IPS-18c (cell line): ENCODE results near the gene OR2AE1.
"Not testable (repeated sequence)": the region's sequence is repeated elsewhere in the genome, so short reads cannot be mapped to it uniquely, and the experiment has no call there.

Experiments
- H3K4me3 ChIP-seq: 2 replicates; pipeline ENCODE4 v1.7.0; 2013; ENCODE audit warnings: low read depth, mild to moderate bottlenecking, low read length, moderate library complexity; ENCODE audit not compliant: insufficient read depth
- H3K9me3 ChIP-seq: one replicate; pipeline ENCODE4 v1.6.1; 2013; ENCODE audit warnings: mild to moderate bottlenecking, low read length, moderate library complexity; ENCODE audit not compliant: control insufficient read depth, insufficient read depth

Gene OR2AE1

DNA sequence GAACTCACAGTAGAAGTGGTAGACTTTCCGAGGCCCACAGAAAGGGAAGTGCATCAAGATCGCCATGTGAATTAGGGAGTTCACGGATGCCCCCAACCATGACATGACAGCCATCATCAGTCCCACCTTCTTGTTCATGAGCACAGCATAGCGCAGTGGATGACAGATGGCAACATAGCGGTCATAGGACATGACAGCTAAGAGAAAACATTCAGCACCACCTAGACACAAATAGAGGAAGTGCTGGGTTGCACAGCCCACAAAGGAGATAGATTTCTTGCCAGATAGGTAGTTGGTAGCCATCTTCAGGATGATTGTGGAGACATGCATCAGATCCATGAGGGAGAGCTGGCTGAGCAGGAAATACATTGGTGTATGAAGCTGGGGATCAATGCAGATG is 342 bp downstream of the OR2AE1 start:
- Histone ChIP-seq H3K4me3 (no peak overlapping the region), H3K9me3 (no peaks in the 10 kb centered on the region)

DNA sequence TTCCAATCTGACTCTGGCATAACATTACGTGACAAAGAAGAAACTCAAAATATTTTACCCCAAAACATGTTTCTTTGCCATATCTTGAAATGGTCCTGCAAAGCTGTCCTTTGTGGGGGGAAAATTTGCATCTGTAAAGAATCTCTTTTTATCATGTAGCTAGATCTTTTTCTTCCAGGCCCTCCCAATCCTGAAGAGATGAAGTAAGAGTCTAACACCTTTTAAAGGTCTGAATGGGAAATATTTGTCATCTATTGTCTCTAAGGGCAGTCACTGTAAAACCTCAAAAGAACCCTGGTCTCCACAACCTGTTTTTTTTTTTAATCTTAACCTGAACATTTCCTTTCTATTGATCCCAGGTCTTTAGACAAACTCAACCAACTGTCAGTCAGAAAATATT is 8.6 kb downstream of the OR2AE1 start:
- no peaks in the 10 kb centered on the region for H3K9me3 ChIP-seq
- no peak overlapping the region for H3K4me3 ChIP-seq

GRCh38 chr7:99867477-99867876 is 9.4 kb downstream of the OR2AE1 start:
- H3K4me3 ChIP-seq, H3K9me3 ChIP-seq: not testable (repeated sequence)

DNA sequence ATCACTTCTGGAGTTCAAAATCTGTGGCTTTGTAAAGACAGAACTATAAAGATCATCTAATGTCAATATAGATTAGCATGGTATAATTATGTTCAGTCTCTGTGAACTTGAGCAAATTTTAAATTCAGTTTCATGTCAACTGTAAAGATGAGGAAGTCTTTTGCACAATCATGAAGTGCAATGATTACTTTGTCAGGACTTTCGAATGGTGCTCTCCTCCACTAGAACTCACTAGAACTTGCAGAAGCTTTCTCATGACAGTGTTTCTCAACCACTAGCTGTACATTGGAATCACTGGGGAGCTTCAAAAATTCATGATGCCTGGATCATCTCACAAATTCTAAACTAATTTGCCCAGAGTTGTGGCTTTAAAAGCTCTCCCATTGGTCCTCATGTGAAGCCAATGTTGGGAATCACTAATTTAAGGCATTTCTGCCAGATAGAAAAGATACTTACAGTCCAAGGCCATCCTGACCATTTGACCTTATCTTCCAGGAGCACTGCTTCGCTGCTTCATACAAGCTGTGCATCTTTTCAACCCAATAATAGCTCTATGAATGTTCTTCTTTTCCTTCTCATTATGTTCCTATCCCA is 12.9 kb downstream of the OR2AE1 start:
- Histone ChIP-seq H3K4me3 (no peak overlapping the region), H3K9me3 (no peaks in the 10 kb centered on the region)

GRCh38 chr7:99860281-99861127 is 16.3 kb downstream of the OR2AE1 start:
- H3K4me3 ChIP-seq, result no peak overlapping the region
- no peaks in the 10 kb centered on the region for H3K9me3 ChIP-seq

DNA sequence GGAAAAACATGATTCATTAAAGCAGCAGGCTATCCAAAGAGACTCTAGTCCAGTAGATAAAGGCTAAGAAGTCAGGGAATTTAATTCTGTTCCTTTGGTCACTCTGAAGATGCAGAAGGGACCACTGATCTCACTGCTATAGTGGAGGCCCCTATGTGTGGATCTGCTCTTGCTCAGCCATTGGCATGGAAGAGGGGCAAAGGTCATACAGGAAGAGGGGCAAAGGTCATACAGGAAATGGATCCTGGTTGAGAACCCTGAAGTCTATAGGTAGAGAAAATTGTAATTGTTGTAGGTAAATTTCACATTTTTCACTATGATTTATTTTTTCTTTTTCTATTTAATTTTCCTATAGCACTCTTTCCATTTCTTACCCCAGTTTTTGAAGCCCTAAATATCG is 21.6 kb downstream of the OR2AE1 start:
- no peaks in the 10 kb centered on the region for H3K9me3 ChIP-seq

DNA sequence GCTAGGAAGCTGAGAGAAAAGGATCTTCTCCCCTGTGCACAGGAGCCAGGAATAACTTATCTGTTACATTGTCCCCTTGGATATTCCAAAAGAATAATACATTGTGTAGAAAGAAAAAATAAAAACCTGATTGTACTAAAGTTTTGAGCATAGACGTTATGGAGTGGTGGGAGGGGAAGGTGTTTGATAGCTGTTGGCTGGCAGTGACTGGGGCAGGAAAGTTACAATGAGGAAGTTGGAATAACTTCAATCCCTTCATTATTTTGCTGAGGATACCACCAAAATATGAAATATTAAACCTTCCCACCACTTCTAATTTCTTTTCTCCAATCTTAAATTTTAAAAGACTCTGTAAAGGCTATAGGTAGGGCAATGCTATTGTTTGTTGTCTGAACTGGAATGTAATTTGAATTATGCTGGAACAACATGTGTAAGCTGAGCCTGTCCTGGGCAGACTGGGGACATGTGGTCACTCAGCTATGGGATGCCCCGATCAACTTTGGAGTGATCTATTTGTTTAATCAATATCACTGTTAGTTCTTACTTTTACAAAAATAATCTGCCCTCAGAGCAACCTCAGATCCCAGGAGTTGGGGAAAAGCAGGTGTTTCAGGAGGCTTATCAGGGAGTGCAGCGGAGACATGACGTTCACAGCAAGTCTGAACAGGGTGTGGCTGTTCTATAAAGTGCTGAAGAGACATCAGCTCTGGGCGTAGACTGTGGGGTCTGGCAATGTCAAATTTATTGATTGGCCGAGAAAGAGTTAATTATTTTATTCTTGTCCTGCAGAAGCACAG is 28.2 kb downstream of the OR2AE1 start:
- no peak overlapping the region for H3K4me3 ChIP-seq
- no peaks in the 10 kb centered on the region for H3K9me3 ChIP-seq

More for the DNA sequence above, 21.6 kb downstream of the OR2AE1 start:
- H3K4me3 ChIP-seq, result no peak overlapping the region

DNA sequence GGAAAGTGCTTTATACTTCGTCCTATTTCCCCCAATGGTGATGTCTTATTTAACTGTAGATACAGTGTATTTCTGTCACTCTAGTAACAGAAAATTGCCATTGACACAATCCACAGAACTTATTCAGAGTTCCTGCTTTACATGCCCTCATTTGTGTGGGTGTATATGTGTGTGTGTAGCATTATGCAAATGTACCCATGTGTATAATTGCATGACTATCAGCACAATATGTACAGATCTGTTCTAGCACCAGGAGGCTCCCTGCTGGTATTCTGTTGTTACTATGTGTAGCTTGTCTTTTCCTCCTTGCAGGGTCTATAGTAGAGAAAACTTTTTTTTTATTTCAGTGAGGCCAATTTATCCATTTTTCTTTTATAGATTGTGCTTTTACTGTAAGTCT is 32.5 kb downstream of the OR2AE1 start:
- no peak overlapping the region for H3K4me3 ChIP-seq
- H3K9me3 ChIP-seq, result no peaks in the 10 kb centered on the region

DNA sequence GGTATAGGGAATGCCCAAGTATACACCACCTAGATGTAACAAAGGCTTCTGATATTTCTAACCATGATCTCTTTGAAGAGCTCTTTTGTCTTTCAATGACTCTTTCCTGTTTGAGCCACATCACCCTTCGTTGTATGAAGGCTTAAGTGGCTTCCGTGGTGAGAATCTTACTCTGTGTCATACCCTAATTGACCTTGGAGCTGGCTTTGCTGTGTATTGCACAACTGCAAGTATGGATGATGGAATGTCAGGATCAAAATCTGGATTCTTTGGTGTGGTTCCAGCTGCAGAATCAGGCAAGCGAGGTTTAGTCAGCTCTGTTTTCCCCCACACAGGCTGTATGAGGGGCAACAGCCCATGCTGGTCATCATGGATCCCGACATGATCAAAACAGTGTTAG is 33.0 kb downstream of the OR2AE1 start:
- no peaks in the 10 kb centered on the region for H3K9me3 ChIP-seq
- no peak overlapping the region for H3K4me3 ChIP-seq

- no peak overlapping the region for H3K4me3 ChIP-seq
- H3K9me3 ChIP-seq, result no peaks in the 10 kb centered on the region
Measured at GRCh38 chr7:99842926-99843325, 33.9 kb downstream of the OR2AE1 start.

DNA sequence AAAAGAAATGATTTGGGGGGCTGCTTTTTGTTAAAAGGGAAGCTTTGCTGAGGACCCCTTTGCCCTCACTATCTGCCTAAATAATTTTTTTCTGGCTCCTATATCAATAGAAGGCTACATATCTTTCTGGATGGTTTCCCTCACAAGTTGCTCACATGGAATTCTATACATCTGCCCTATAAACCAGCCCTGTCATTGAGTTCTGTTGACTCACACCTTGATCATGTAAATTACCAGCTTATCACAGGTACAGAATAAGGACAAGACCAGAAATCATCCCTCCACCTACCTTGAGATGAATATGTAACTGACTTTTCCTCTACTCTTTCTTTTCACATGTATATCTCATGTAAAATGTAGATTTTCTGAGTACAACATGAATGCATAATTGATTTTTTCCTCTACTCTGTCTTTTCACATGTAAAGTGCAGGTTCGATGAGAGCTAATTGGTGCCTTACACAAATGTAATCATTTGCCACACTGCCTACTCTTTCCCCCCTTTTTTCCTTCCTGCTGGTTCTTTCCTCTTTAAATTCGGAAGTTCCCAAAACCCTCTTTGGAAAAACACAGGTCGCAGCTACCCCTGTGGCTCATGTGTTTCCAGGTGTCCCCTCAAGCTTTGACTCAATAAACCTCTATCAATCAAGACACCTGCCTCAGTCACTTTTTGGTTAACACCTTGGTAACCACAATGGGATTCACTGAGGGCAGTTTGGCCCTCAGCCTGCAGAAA is 36.5 kb downstream of the OR2AE1 start:
- no peak overlapping the region; the same call in 1 of the 2 replicates for H3K4me3 ChIP-seq

DNA sequence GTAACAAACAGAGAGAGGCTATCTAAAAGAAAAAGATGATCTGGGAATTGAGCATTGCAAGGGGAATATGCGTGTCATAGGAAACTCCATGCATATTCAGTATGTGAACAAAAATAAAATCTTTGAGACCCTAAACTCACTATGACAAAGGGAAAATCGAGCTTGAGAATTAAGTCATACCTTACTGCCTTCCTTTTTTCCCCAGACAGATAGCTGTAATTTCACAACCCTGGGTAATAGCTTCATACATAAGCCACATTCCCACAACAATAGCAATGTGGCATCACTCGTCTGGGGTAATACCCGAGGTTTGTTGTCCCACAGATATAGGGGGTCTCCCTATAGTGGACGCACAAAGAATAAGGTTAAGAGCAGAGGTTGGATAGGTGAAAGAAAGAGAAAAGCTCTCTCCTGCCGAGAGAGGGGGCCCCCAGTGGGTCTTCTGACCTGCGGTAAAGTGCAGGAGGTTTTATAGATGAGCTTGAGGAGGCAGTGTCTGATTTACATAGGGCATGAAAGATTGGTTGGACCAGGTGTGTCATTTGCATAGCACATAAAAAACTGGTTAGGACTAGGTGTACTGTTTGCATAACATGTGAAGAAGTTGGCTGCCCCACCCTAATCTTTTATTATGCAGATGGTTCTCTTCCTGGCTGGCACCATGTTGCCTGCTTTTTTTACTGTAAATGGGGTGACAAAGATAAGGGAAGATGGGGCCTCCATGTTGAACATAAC is 37.4 kb downstream of the OR2AE1 start:
- H3K9me3 ChIP-seq, result no peaks in the 10 kb centered on the region
- H3K4me3 ChIP-seq, result no peak overlapping the region

More for the DNA sequence above, 36.5 kb downstream of the OR2AE1 start:
- H3K9me3 ChIP-seq, result no peaks in the 10 kb centered on the region

- Histone ChIP-seq H3K9me3 (no peaks in the 10 kb centered on the region), H3K4me3 (no peak overlapping the region)
Measured at GRCh38 chr7:99837649-99838361, 39.0 kb downstream of the OR2AE1 start.

DNA sequence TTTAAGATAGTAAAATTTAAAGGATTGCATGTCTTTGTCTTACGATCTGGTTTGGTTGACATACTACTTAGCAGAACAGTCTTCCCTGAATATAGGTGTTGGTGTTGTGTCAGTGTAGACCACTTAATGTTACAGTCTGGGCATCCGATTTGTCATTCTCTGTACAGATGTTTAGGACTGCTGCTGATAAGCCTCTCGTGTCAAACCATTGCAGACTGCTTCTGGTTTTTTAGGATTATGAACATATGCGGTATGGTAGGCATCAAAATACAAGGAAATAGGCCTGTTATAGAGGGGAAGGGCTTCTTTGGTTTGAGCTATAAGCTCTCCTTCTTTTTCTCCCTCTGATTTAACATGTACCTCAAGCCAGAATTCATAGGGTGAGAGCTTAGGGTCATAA is 41.6 kb downstream of the OR2AE1 start:
- Histone ChIP-seq H3K9me3 (no peaks in the 10 kb centered on the region), H3K4me3 (no peak overlapping the region)

GRCh38 chr7:99834382-99834781 is 42.5 kb downstream of the OR2AE1 start:
- H3K4me3 ChIP-seq, result no peak overlapping the region
- H3K9me3 ChIP-seq, result no peaks in the 10 kb centered on the region

- Histone ChIP-seq H3K4me3 (no peak overlapping the region), H3K9me3 (no peaks in the 10 kb centered on the region)
Measured at GRCh38 chr7:99833289-99833877, 43.5 kb downstream of the OR2AE1 start.
